Brain microvascular endothelial cell (primary cell): ENCODE results near the gene FGF12.

Source experiments
- DNase-seq: peaks from one replicate; pipeline ENCODE4 v3.0.0-alpha.2; 2020
- H3K27ac ChIP-seq: fragments of 250-450 bp; sonication (Bioruptor Pico); 2 replicates; pipeline ENCODE4 v1.5.1; 2020; ENCODE audit warnings: mild to moderate bottlenecking, moderate library complexity
- H3K27me3 ChIP-seq: fragments of 250-450 bp; sonication (Bioruptor Pico); replicated peaks from 2 replicates; pipeline ENCODE4 v1.5.1; 2020; ENCODE audit warnings: mild to moderate bottlenecking
- H3K36me3 ChIP-seq: fragments of 250-450 bp; sonication (Bioruptor Pico); replicated peaks from 2 replicates; pipeline ENCODE4 v1.5.1; 2020; ENCODE audit warnings: mild to moderate bottlenecking
- H3K4me3 ChIP-seq: 2 replicates; pipeline ENCODE4 v1.5.1; 2011; ENCODE audit warnings: low read depth, mild to moderate bottlenecking, control low read depth, low read length, moderate library complexity
- in situ Hi-C: cut with HindIII; loops from 2 replicates; pipeline ENCODE4 v1.10.0; 2017; ENCODE audit warnings: low sequenced_read_pairs, low pct_ligation_motif_present
- TF ChIP-seq, protein P1 (sequence below): IDR thresholded peaks from 2 replicates; pipeline ENCODE4 v1.5.1; 2011; ENCODE audit warnings: low read depth, mild to moderate bottlenecking, moderate library complexity, low read length, control low read depth, inconsistent platforms; ENCODE audit errors: missing control alignments

Gene FGF12

DNA sequence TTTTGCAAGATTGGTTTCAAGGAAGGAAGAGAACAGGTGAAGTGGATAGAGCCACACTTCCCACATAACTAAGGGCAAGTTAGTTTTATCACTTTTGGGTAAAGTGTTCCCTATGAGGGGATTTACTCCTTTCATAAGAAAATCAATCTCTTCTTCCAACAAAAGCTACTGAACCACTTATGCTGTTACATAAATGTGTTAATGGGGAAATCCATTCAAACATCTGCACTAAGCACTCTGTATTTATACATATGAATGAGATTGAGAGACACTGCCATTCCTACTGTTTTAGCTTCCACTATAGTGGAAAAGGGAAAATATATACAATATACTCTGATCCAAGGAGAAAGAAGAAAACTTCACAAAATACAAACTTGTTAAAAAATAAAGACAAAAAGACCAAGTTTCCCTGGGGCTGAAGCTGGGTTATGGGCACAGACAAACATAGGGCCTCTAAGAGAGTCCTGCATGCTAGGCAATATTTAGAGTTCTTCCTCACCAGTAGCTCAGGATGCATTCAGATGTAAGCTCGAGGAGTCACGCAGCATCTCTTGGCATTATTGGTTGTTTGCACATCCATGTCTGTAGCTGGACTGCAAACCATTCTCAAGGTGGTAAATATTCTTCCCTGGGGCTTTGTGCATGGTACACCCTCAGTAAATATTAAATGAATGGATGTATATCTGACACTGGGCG lies 454.2 kb downstream of the FGF12 start:
- DNase-seq: no peak
- Histone ChIP-seq H3K27me3 (no peaks in the 10 kb centered on the region), H3K4me3 (no peak overlapping the region), H3K27ac (no peak overlapping the region), H3K36me3 (no peaks in the 10 kb centered on the region)
- in situ Hi-C loops: no loop called here
- TF ChIP-seq, protein P1, sequence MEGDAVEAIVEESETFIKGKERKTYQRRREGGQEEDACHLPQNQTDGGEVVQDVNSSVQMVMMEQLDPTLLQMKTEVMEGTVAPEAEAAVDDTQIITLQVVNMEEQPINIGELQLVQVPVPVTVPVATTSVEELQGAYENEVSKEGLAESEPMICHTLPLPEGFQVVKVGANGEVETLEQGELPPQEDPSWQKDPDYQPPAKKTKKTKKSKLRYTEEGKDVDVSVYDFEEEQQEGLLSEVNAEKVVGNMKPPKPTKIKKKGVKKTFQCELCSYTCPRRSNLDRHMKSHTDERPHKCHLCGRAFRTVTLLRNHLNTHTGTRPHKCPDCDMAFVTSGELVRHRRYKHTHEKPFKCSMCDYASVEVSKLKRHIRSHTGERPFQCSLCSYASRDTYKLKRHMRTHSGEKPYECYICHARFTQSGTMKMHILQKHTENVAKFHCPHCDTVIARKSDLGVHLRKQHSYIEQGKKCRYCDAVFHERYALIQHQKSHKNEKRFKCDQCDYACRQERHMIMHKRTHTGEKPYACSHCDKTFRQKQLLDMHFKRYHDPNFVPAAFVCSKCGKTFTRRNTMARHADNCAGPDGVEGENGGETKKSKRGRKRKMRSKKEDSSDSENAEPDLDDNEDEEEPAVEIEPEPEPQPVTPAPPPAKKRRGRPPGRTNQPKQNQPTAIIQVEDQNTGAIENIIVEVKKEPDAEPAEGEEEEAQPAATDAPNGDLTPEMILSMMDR: no peak

DNA sequence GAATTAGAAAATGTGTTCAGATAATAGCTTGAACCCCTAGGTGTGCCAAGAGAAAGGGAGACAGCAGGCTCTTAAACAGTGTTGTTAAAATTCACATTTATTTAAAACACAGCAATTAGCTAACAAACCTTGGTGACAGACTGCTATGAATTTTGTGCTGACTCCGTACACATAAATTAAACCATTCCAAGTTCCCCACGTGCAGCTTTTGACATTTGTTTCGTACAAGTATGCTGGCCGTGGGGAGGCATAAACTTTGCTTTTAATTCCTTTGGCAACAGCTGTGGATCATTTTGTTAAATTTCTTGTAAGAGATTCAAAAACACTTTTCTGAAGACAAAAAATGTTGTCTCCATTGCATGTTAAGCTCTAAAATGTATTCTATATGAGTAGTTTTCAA lies 465.3 kb downstream of the FGF12 start:
- in situ Hi-C loops: no loop called here
- no peaks in the 10 kb centered on the region for H3K27me3 ChIP-seq
- H3K36me3 ChIP-seq: no peaks in the 10 kb centered on the region
- H3K27ac ChIP-seq: no peak overlapping the region
- H3K4me3 ChIP-seq: no peak overlapping the region
- TF ChIP-seq, protein P1: no peak
- DNase-seq: no peak

- TF ChIP-seq, protein P1: no peak
- Histone ChIP-seq H3K27ac (no peak overlapping the region), H3K4me3 (no peak overlapping the region), H3K27me3 (no peaks in the 10 kb centered on the region), H3K36me3 (no peaks in the 10 kb centered on the region)
- DNase-seq: no peak
- in situ Hi-C loops: no loop called here
Observed at GRCh38 chr3:192261135-192261534, 466.2 kb downstream of the FGF12 start.

DNA sequence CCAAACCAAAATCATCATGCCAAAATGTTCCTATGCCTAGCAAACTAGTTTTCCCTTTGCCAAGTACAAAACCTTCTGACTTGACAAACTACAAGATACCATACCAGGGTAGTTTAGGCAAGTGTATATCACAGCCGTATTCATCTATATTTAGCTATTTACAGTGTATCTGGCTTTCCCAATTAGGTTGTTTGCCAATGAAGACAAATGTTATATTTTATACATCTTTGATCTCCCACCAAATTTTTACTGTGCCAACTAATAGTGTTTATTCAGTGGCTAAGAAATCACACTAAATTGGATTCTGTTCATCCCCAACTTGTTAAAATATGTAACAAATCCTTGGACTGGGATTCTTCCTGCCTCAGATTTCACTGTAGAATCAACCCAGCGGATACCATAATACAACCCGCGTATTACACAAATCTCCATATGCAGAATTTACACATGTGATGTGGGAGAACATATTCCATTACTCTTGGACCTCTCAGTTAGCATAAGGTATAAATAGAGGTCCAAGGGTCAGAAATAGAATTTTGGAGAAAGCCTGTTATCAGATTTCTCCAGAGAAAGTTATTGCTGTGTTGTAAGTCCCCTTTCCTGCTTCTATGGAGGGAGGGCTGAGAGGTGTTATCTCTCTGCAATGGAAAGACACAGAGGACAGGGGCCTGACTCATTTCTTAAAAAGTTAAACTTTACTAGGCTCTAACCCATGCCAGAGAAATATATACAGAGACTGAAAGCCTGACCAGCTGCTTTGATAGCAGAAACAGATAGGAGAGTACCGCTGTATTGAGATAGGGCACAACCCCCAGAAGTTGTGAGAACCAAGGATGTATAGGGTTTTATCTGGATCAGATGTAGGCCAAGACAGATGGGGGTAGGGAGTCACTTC lies 467.0 kb downstream of the FGF12 start:
- no peak for DNase-seq
- in situ Hi-C loops: no loop called here
- no peak overlapping the region for H3K4me3 ChIP-seq

GRCh38 chr3:192259661-192260060 lies 467.7 kb downstream of the FGF12 start:
- in situ Hi-C loops: no loop called here
- Histone ChIP-seq H3K27me3 (no peaks in the 10 kb centered on the region), H3K27ac (no peak overlapping the region), H3K4me3 (no peak overlapping the region), H3K36me3 (no peaks in the 10 kb centered on the region)
- DNase-seq: no peak
- TF ChIP-seq, protein P1: no peak

More for the DNA sequence above, 467.0 kb downstream of the FGF12 start:
- H3K27me3 ChIP-seq: no peaks in the 10 kb centered on the region
- TF ChIP-seq, protein P1: no peak
- no peak overlapping the region for H3K27ac ChIP-seq
- H3K36me3 ChIP-seq: no peaks in the 10 kb centered on the region
